Stimulated activated CD4-positive, alpha-beta T cell treated with anti-CD3 and anti-CD28 coated beads, Interleukin-12 subunit alpha, Interleukin-12 subunit beta, amount 100 ng/mL, for 48 hours (primary cell): Measurements from ENCODE around the gene TNXB.
"Not testable (repeated sequence)": the region's sequence is repeated elsewhere in the genome, so short reads cannot be mapped to it uniquely, and the experiment has no call there.

Experiments
- DNase-seq, 3 donors: peaks; one replicate each; pipeline ENCODE4 v3.0.0-alpha.2; 2020; ENCODE audit warnings: low read depth in 2 of 3, low spot score in 1 of 3

TNXB gene

GRCh38 chr6:32113386-32114352 is 4.5 kb upstream of the TNXB start:
- DNase-seq, result no peak

DNA sequence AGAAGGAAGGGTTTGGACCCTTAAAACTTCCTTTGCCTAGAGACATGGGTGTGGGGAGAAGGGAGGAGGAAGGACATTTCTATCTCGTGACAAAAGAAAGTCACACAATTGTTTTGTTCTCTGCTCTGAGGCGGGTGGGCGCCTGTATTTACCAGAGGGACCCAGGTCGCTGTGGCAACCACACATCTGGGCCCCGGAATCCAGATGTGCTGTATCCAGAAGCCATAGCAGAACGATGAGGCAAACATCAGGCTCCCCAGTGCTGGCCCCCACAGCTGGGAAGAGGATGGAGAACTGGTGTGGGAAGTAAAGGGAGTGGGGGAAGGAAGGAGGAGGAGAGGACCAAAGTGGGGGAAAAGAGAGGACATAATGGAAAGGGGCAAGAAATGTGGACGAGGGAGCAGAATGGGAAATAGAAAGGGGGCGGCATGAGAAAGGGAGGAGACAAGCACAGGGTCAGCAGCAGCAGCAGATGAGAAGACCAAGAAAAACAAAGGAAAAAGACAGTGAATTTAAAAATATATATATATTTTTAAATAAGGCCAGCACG is 3.4 kb upstream of the TNXB start:
- no peak for DNase-seq

GRCh38 chr6:32111424-32112066 is 2.4 kb upstream of the TNXB start:
- DNase-seq, result no peak

GRCh38 chr6:32110632-32111031 is 1.5 kb upstream of the TNXB start:
- DNase-seq, result no peak

DNA sequence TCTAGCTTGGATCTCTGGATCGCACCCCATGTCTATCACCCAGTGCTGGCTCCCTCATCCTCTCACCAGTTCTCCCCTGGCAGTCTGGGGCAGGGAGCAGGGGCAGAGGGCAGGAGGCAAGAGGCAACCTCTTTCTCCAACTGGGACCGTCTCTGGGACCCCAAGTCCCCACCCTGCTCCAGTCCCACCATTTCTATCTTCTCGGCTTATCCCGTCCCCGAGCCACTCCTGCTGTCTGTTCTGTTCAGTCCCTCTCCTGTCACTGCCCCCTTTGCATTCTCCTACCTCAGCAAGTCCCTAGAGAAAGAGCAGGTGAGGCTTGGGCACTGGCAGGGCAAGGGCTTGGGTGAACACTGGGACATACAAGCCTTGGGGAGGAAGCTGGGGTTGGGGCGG is 625 bp upstream of the TNXB start:
- no peak for DNase-seq

- DNase-seq, result no peak
Observed at GRCh38 chr6:32108727-32109113, 418 bp downstream of the TNXB start.

DNA sequence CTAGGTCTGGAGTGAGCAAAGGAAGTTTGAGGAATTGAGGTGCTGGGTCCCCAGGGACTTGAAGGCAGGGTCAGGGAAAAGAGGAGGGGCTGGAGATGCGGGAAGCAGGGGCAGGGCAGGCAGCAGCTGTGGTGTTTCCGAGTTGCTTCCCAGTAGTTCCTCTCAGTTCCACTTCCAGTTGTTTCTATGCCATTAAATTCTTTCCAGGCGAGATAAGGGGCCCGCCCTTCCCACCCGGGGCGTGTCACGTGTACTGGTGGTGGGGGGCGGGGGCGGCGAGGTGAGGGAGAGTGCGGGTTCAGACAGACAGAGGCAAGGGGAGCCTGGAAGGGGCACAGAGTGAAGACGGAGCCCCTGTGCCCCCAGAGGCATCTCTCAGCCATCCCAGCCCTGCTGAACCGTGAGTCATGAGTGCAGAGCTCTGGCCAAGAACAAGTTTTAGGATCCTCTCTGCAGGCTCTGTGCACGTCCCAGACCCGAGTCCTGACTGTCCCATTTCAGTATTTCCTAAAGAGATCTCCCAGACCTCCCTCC is 977 bp downstream of the TNXB start:
- no peak for DNase-seq

GRCh38 chr6:32107406-32107805 is 1.7 kb downstream of the TNXB start:
- DNase-seq, result no peak

GRCh38 chr6:32105433-32105832 is 3.7 kb downstream of the TNXB start:
- no peak for DNase-seq

DNA sequence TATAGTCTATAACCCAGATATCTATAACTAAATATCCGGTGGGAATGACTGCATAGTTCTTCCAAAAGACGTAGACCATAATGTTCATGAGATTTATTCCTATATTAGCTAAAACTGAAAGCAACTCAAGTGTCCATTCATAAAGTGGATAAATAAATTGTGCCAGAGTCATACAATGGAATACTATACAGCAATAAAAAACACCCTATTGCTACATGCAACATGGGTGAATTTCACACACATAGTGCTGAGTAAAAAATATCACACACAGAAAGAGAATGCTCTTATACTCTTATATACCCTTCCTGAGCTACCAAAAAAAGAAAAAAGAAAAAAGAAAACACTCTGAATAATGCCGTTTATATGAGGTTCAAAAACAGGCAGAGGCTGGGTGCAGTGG is 6.9 kb downstream of the TNXB start:
- no peak for DNase-seq

GRCh38 chr6:32100251-32100650 is 8.9 kb downstream of the TNXB start:
- DNase-seq, result not testable (repeated sequence)

DNA sequence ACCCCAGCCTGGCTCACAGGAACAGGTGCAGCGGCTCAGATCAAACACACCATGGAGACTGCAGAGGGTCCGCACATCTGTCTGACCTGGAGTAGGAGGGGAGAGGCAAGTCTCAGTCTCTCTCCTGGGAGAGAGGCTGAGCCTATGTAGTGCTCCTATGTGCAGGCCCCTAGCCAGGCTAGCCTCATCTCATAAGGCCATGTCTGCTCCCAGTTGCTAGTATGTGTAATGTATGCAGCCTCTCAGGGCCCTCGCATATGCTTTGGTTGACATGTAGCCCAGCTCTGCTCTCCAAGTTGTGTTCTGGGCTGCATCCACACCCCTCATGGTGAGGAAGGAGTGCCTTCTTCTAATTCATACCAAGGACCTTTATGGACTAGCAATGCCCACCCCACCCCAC is 11.8 kb downstream of the TNXB start:
- DNase-seq, result no peak

- DNase-seq, result no peak
Observed at GRCh38 chr6:32096394-32097258, 12.5 kb downstream of the TNXB start.

DNA sequence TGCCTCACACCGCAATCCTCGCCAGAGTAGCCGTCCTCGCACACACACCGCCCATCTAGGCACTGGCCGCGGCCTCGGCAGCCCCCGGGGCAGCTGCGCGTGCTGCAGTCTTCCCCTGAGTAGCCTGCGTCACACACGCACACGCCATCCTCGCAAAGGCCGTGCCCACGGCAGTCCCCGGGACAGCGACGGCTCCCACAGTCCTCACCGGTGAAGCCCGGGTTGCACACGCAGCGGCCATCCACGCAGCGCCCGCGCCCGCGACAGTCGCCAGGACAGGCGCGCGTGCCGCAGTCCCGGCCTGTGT is 13.1 kb downstream of the TNXB start:
- no peak for DNase-seq

DNA sequence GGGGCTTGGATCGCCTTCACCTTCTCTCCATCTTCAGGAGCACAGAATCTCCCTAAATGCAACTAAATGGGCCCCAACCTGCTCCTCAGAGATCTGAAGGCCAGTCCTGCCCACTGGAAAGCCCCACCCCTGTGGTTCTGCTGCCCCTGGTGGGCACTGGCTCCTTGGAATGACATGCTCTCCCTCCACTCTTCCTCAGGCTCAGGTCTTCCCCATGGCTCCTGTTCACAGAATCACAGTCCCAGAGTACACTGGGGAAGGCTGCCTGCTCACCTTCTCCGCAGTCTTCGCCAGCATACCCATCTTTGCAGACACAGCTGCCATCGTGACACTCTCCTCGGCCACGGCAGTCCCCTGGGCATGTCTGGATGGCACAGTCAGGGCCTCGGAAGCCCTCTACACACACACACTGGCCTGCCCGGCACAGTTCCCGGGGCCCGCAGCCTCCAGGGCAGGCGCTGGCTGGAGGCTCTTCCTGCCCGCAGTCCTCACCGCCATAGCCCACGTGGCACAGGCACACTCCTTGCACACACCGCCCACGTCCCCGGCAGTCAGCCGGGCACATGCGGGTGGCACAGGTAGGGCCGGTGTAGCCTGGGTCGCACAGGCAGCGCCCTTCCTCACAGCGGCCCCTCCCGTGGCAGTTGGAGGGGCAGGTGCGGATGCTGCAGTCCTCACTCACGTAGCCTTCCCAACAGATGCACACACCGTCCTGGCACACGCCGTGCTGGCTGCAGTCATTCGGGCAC is 13.6 kb downstream of the TNXB start:
- no peak for DNase-seq

DNA sequence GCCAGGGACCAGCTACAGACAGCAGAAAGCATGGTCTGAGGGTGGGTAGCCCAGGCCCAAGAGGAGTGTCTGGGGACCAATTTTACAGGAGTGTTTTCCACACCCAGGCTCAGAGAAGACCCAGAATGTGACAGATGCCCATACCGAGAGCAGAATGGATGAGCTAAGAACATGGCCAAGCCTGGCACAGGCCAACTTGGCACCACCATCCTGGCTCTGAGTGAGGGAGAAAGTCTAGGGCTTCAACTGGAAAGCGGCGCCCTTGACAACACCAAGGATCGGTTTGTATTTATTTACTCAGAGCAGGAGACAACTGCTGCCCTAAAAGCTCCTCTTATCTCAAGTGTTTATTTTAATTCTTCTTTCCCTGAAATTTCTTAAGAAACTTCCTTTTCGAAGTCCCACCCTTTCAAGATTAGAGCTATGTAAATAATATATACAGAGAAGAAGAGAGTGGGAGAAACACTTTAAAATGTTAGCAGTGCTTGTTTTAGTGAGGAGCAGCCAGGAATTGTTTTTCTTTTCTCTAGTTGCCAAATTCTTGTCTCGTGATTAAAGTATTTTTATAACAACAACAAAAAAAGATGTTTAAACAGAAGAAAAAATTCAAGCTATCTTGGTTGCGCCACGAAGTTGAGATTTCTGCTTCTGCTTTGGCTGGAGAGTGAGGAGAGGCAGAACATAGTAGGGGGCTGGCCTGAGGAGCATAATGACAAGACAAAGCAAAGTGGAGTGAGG is 16.2 kb downstream of the TNXB start:
- DNase-seq, result no peak

- no peak for DNase-seq
Observed at GRCh38 chr6:32089082-32089828, 19.9 kb downstream of the TNXB start.

DNA sequence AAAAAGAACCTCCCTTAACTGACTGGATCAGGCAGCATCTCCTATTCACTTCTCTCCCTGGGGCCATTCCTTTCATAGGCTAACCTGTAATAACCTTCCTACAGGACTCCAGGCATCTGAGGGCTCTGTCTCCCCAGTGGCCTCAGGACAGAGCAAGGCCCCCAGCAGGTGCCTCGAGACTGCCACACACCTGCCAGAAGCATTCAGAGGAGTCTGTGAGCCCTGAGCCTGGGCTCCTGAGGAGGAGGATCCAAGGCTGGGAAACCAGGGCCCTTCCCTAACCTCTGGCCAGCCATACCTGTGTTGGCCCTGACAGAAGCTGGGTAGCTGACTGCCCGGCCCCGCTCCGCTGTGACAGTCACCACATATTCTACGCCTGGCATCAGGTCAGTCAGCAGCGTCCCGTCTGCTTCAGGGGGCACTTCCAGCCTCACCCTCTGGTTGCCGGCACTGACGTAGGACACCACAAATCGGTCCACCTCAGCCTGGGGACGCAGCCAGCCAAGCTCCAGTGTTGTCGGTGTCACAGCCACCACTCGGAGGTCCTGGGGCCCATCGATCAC is 20.6 kb downstream of the TNXB start:
- DNase-seq, result no peak
